ENCODE data around the gene TRRAP.

Gene TRRAP

DNA sequence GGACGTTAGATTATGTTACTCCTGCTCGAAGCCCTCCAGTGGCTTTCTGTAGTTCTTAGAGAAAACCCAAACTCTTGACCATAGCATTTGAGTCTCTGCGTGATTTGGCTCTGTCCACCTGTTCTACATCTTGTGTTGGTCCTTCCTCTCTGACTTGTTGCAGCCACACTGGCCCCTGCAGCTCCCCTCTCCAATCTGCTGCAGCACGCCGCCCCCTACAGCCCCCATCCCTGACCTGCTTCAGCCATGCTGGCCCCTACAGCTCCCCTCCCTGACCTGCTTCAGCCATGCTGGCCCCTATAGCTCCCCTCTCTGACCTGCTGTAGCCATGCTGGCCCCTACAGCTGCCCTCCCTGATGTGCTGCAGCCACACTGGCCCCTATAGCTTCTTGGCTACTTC is 29.2 kb downstream of the TRRAP start:
- H3K27ac ChIP-seq, result no peak overlapping the region
- peaks cover 75 to 100% (median 94%) of the 10 kb centered on the region in 3 donors for H3K36me3 ChIP-seq
- no peaks in the 10 kb centered on the region for H3K4me1 ChIP-seq
- TF ChIP-seq, protein P1, sequence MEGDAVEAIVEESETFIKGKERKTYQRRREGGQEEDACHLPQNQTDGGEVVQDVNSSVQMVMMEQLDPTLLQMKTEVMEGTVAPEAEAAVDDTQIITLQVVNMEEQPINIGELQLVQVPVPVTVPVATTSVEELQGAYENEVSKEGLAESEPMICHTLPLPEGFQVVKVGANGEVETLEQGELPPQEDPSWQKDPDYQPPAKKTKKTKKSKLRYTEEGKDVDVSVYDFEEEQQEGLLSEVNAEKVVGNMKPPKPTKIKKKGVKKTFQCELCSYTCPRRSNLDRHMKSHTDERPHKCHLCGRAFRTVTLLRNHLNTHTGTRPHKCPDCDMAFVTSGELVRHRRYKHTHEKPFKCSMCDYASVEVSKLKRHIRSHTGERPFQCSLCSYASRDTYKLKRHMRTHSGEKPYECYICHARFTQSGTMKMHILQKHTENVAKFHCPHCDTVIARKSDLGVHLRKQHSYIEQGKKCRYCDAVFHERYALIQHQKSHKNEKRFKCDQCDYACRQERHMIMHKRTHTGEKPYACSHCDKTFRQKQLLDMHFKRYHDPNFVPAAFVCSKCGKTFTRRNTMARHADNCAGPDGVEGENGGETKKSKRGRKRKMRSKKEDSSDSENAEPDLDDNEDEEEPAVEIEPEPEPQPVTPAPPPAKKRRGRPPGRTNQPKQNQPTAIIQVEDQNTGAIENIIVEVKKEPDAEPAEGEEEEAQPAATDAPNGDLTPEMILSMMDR (IDR thresholded peaks at IDR 0.05), result no peak
- H3K27me3 ChIP-seq, result no peaks in the 10 kb centered on the region
- H3K9me3 ChIP-seq, result no peaks in the 10 kb centered on the region
- no peak for DNase-seq
- intact Hi-C loops (cut with DNase I; ENCODE audit: low total_unique reads), result no loop called here
- H3K4me3 ChIP-seq, result no peak overlapping the region

DNA sequence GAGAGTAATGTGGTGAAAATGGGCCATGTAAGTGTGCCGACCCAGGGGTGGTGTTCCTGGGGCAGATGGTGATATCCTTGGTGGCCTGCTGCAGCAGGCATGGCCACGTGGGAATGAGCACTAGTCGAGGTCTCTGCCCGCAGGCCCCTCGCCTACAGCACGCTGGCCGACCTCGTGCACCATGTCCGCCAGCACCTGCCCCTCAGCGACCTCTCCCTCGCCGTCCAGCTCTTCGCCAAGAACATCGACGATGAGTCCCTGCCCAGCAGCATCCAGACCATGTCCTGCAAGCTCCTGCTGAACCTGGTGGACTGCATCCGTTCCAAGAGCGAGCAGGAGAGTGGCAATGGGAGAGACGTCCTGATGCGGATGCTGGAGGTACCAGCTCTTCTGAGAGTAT is 30.3 kb downstream of the TRRAP start:
- no peak overlapping the region for H3K27ac ChIP-seq
- DNase-seq, result no peak
- H3K27me3 ChIP-seq, result no peaks in the 10 kb centered on the region
- H3K4me1 ChIP-seq, result no peaks in the 10 kb centered on the region
- TF ChIP-seq, protein P1 (IDR thresholded peaks at IDR 0.05), result no peak
- peaks cover 75 to 100% (median 96%) of the 10 kb centered on the region in 3 donors for H3K36me3 ChIP-seq
- intact Hi-C loops (cut with DNase I; ENCODE audit: low total_unique reads), result no loop called here
- H3K4me3 ChIP-seq, result no peak overlapping the region
- H3K9me3 ChIP-seq, result no peaks in the 10 kb centered on the region

DNA sequence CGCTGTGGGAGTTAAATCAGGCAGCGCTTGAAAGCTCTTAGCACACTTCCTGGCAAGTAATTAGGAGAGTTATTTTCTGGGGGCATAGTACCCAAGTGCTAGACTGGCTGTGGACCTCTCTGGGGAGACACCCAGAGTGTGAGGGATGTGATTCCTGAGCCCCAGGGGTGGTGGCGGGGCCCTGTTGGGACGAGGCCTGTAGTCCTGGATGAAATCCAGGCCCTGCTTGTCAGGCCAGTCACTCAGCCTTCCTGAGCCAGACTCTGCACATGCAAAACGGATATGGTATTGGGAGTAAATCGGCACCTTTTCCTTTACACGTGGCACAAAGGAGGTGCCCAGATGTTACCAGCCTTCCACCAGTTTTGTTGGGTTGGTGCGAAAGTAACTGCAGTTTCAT is 31.2 kb downstream of the TRRAP start:
- intact Hi-C loops (cut with DNase I; ENCODE audit: low total_unique reads), result no loop called here
- no peaks in the 10 kb centered on the region for H3K9me3 ChIP-seq
- no peak for DNase-seq
- TF ChIP-seq, protein P1 (IDR thresholded peaks at IDR 0.05), result no peak
- H3K4me1 ChIP-seq, result no peaks in the 10 kb centered on the region
- H3K36me3 ChIP-seq, result peaks cover 73 to 98% (median 94%) of the 10 kb centered on the region in 3 donors
- H3K27ac ChIP-seq, result no peak overlapping the region
- no peak overlapping the region for H3K4me3 ChIP-seq
- H3K27me3 ChIP-seq, result no peaks in the 10 kb centered on the region

DNA sequence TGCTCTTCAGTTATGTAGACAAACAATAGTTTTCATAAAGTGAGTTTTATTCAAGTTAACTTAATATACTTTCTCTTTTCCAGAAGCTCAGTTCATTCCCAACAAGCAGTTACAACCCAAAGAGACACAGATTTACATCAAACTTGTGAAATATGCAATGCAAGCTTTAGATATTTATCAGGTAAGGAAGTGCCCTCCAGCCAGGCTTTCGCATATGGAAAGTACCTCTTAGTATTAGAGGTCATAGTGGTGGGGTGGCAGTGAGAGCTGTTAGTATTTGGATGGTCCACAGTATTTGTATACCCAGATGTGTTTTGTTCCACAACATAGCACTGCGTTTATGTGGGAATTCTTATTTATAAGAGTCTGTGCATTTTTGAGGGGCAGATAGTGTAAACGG is 32.1 kb downstream of the TRRAP start:
- TF ChIP-seq, protein P1 (IDR thresholded peaks at IDR 0.05), result no peak
- intact Hi-C loops (cut with DNase I; ENCODE audit: low total_unique reads), result no loop called here
- H3K27me3 ChIP-seq, result no peaks in the 10 kb centered on the region
- H3K4me3 ChIP-seq, result no peak overlapping the region
- H3K9me3 ChIP-seq, result no peaks in the 10 kb centered on the region
- H3K27ac ChIP-seq, result no peak overlapping the region
- no peak for DNase-seq
- no peaks in the 10 kb centered on the region for H3K4me1 ChIP-seq
- H3K36me3 ChIP-seq, result peaks cover 70 to 94% (median 90%) of the 10 kb centered on the region in 3 donors

DNA sequence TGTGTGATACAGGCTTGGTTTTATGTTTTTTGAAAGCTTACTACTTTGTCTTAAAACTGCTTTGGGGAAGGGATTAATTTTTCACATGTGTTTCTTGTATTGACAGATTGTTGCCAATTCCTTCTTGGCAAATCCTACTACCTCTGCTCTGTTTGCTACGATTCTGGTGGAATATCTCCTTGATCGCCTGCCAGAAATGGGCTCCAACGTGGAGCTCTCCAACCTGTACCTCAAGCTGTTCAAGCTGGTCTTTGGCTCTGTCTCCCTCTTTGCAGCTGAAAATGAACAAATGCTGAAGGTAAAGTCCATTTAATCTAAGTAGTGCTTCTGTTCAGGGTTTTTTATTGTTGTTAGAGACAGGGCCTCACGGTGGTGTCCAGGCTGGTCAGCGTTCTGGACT is 33.6 kb downstream of the TRRAP start:
- TF ChIP-seq, protein P1 (IDR thresholded peaks at IDR 0.05), result no peak
- no peaks in the 10 kb centered on the region for H3K27me3 ChIP-seq
- intact Hi-C loops (cut with DNase I; ENCODE audit: low total_unique reads), result no loop called here
- no peak for DNase-seq
- H3K9me3 ChIP-seq, result no peaks in the 10 kb centered on the region
- H3K27ac ChIP-seq, result no peak overlapping the region
- no peak overlapping the region for H3K4me3 ChIP-seq
- H3K4me1 ChIP-seq, result no peaks in the 10 kb centered on the region
- H3K36me3 ChIP-seq, result peaks cover 83 to 94% (median 92%) of the 10 kb centered on the region in 3 donors

DNA sequence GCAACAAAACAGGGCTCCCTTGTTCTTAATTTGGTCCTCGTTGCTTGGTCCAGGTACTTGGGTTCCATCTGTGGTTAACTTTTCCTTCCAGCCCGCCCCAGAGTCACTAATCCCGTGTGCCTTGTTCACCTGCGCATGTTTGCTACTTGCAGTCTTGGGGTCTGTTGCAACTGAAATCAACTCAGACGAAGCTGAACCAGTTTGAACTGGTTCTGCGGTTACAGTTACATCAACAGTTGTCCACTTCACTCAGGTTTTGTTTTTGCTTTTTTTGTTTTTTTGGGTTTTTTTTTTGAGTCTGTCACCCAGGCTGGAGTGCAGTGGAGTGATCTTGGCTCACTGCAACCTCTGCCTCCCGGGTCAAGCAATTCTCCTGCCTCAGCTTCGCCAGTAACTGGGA is 34.7 kb downstream of the TRRAP start:
- H3K27me3 ChIP-seq, result no peaks in the 10 kb centered on the region
- H3K27ac ChIP-seq, result no peak overlapping the region
- no peaks in the 10 kb centered on the region for H3K9me3 ChIP-seq
- no peak for DNase-seq
- H3K36me3 ChIP-seq, result peaks cover 84 to 94% (median 92%) of the 10 kb centered on the region in 3 donors
- H3K4me3 ChIP-seq, result no peak overlapping the region
- TF ChIP-seq, protein P1 (IDR thresholded peaks at IDR 0.05), result no peak
- intact Hi-C loops (cut with DNase I; ENCODE audit: low total_unique reads), result no loop called here
- H3K4me1 ChIP-seq, result no peaks in the 10 kb centered on the region
